ENCODE data around the gene ENTPD8.

DNA sequence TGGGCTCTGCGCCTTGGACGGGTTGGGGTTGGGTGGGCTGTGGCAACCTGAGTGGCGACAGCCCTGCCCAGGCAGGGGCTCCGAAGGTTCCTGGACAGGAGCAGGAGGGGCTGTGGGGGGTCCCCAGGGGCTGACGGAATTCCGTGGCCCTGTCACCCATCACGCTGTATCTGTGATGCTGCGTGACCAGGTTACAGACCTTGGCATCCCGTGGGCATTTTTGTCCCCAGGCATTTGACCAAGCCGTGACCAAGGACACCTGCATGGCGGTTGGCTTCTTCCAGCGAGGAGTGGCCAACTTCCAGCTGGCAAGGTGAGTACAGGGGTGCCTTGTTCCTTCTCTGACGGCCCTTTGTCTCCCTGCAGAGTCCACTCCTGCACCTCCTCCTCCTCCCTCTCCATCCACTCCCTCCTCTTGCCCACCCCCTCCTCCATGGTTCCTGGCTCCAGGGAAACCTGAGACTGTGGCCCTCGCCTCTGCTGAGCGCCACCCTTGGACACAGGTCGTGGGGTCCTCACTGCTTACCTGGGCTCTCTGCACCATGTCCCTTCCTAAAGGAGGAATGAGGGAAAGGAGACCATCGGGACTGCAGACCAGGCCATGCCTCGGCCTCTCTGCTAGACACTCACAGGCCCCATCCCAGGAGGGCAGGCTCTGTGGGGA, 15.0 kb downstream of the ENTPD8 start:
- TF ChIP-seq POLR2A (IDR thresholded peaks at IDR 0.05; ENCODE audit: low read depth, low read length) = no peak
- TF ChIP-seq, protein P1, sequence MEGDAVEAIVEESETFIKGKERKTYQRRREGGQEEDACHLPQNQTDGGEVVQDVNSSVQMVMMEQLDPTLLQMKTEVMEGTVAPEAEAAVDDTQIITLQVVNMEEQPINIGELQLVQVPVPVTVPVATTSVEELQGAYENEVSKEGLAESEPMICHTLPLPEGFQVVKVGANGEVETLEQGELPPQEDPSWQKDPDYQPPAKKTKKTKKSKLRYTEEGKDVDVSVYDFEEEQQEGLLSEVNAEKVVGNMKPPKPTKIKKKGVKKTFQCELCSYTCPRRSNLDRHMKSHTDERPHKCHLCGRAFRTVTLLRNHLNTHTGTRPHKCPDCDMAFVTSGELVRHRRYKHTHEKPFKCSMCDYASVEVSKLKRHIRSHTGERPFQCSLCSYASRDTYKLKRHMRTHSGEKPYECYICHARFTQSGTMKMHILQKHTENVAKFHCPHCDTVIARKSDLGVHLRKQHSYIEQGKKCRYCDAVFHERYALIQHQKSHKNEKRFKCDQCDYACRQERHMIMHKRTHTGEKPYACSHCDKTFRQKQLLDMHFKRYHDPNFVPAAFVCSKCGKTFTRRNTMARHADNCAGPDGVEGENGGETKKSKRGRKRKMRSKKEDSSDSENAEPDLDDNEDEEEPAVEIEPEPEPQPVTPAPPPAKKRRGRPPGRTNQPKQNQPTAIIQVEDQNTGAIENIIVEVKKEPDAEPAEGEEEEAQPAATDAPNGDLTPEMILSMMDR (conservative IDR thresholded peaks at IDR 0.05; ENCODE audit: low read depth, low read length) = no peak
- no peak for TF ChIP-seq MAZ (IDR thresholded peaks at IDR 0.05; ENCODE audit: borderline replicate concordance, low read depth, low read length)
- no peak for TF ChIP-seq BHLHE40 (IDR thresholded peaks at IDR 0.05; ENCODE audit: low read depth, low read length)
- no peak for TF ChIP-seq RAD21 (IDR thresholded peaks at IDR 0.05; ENCODE audit: low read length)
- TF ChIP-seq, protein P2, sequence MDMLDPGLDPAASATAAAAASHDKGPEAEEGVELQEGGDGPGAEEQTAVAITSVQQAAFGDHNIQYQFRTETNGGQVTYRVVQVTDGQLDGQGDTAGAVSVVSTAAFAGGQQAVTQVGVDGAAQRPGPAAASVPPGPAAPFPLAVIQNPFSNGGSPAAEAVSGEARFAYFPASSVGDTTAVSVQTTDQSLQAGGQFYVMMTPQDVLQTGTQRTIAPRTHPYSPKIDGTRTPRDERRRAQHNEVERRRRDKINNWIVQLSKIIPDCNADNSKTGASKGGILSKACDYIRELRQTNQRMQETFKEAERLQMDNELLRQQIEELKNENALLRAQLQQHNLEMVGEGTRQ (IDR thresholded peaks at IDR 0.05; ENCODE audit: low read depth, low read length) = no peak
- TF ChIP-seq MXI1 (IDR thresholded peaks at IDR 0.05; ENCODE audit: borderline replicate concordance, low read depth, low read length) = no peak
- TF ChIP-seq RFX5 (IDR thresholded peaks at IDR 0.05; ENCODE audit: low read depth, low read length) = no peak
- TF ChIP-seq CEBPB (IDR thresholded peaks at IDR 0.05; ENCODE audit: low read depth, low read length) = no peak
- no peak for TF ChIP-seq FOS (IDR thresholded peaks at IDR 0.05; ENCODE audit: low read depth, low read length)

All from IMR-90 (cell line).